Measurements from ENCODE around the gene THBD. TPM values are rescaled to one million over a fixed set of nuclear protein-coding genes. Genes with fewer than 3 reads are reported as not detected.
A peak's percentile ranks its signal among the peaks of the same experiment; 100 is the strongest.

Gene THBD
- total RNA-seq, 4 donors from 2014 or later = 54.9 to 93.4 (median 75.1) TPM

DNA sequence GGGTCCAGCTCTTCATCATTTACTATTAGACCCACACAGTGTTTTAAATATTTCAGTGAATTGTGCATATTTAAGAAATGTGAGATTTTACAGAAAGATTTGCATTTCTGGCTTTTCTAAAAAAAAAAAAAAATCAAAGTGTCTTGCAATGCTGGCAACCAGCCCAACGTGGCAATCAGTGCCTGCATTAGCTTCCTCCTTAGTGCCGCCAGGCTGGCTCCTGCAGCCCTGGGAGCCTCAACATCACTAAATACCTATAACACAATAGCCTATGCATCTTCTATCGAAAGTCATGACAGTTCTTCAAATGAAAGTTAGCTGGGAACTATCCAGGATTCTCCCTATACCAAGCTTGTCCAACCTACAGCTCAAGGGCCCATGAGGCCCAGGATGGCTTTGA lies 46.0 kb upstream of the THBD start:
- Histone ChIP-seq H3K36me3 (no peaks in the 10 kb centered on the region), H3K27me3 (no peaks in the 10 kb centered on the region), H3K27ac (peak overlapping the region; percentile 75 to 87 (median 82)), H3K4me1 (peaks cover 40 to 92% (median 71%) of the 10 kb centered on the region in 3 donors), H3K9me3 (no peaks in the 10 kb centered on the region), H3K4me3 (peak overlapping the region in 1 of 4 donors; percentile 1)
- DNase-seq = no peak
- 35 to 38% methylated on average over 3 of the region's 3 CpGs for WGBS, 2 donors
- intact Hi-C loops (cut with DNase I) = loop anchor here (5.0 kb wide), 1 partner anchor 47 kb away; no protein-coding TSS in a partner anchor
- TF ChIP-seq POLR2A (IDR thresholded peaks at IDR 0.05) = no peak
- TF ChIP-seq, protein P1, sequence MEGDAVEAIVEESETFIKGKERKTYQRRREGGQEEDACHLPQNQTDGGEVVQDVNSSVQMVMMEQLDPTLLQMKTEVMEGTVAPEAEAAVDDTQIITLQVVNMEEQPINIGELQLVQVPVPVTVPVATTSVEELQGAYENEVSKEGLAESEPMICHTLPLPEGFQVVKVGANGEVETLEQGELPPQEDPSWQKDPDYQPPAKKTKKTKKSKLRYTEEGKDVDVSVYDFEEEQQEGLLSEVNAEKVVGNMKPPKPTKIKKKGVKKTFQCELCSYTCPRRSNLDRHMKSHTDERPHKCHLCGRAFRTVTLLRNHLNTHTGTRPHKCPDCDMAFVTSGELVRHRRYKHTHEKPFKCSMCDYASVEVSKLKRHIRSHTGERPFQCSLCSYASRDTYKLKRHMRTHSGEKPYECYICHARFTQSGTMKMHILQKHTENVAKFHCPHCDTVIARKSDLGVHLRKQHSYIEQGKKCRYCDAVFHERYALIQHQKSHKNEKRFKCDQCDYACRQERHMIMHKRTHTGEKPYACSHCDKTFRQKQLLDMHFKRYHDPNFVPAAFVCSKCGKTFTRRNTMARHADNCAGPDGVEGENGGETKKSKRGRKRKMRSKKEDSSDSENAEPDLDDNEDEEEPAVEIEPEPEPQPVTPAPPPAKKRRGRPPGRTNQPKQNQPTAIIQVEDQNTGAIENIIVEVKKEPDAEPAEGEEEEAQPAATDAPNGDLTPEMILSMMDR (IDR thresholded peaks at IDR 0.05) = no peak

DNA sequence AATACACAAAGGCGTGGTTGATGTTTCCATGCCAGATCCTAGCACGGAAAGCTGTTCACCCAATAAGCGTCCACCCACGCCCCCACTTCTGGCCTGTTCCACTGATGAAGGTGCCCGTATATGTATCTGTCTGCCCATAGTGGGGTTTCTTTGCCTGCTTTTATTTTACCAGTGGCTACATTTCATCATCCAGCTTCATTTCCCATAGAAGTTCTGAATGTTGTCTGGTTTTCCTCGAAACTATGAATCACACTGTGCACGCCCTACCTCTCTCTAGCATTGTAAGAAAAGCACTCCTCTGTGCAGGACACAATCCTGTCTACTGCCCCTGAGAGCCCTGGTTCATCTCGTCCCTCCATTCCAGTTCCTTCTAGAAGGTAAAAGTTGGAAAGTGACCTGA lies 45.5 kb upstream of the THBD start:
- no peaks in the 10 kb centered on the region for H3K36me3 ChIP-seq
- peak overlapping the region; percentile 75 to 87 (median 82) for H3K27ac ChIP-seq
- intact Hi-C loops (cut with DNase I) = loop anchor here (5.0 kb wide), 1 partner anchor 47 kb away; no protein-coding TSS in a partner anchor
- no peak for DNase-seq
- TF ChIP-seq, protein P1 (IDR thresholded peaks at IDR 0.05) = no peak
- peak in 3 of 4 donors; percentile 45 to 54 (median 53) for TF ChIP-seq POLR2A (IDR thresholded peaks at IDR 0.05)
- H3K27me3 ChIP-seq = no peaks in the 10 kb centered on the region
- peak overlapping the region in 1 of 4 donors; percentile 1 for H3K4me3 ChIP-seq
- H3K9me3 ChIP-seq = no peaks in the 10 kb centered on the region
- WGBS, 2 donors = 29 to 52% methylated on average over 8 of the region's 8 CpGs
- peaks cover 37 to 87% (median 68%) of the 10 kb centered on the region in 3 donors for H3K4me1 ChIP-seq

DNA sequence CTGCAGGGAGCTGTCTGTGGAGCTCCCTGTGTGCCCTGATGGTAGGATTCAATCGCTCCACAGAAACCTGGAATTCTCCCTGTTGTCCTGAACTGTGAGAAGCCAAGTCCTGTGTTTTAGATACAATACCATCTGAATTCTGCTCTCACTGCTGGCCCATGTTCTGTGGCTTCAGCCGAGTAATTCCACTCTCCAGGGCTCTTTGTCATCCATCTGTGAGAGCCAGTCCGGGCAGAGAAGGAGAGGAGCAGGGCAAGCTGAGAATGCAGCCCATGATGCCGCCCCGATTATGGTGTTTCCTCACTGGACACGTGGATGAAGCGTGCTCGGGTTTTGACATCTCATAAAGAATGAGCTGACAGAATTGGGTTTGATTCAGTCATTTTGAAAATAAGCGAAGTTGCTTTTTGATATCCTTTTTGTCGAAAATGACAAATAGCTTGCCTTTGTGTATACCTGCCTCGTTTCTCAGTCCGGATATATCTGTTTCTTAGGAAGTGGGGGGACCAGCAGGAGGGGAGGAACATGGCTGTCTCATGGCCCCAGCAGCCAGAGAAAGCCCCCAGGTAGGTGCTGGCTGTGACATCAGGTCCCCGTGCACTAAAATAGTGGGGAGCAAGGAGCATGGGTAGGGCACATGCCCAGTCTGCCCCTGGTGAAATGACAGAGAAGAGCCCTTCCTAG lies 44.9 kb upstream of the THBD start:
- intact Hi-C loops (cut with DNase I) = no loop called here
- H3K9me3 ChIP-seq = no peaks in the 10 kb centered on the region
- H3K27ac ChIP-seq = peak overlapping the region; percentile 75 to 87 (median 82)
- H3K36me3 ChIP-seq = no peaks in the 10 kb centered on the region
- WGBS, 2 donors = 48 to 68% methylated on average over 11 to 12 of the region's 13 CpGs
- no peaks in the 10 kb centered on the region for H3K27me3 ChIP-seq
- no peak for DNase-seq
- no peak overlapping the region for H3K4me3 ChIP-seq
- TF ChIP-seq POLR2A (IDR thresholded peaks at IDR 0.05) = no peak
- TF ChIP-seq, protein P1 (IDR thresholded peaks at IDR 0.05) = no peak
- peaks cover 33 to 81% (median 64%) of the 10 kb centered on the region in 3 donors for H3K4me1 ChIP-seq

DNA sequence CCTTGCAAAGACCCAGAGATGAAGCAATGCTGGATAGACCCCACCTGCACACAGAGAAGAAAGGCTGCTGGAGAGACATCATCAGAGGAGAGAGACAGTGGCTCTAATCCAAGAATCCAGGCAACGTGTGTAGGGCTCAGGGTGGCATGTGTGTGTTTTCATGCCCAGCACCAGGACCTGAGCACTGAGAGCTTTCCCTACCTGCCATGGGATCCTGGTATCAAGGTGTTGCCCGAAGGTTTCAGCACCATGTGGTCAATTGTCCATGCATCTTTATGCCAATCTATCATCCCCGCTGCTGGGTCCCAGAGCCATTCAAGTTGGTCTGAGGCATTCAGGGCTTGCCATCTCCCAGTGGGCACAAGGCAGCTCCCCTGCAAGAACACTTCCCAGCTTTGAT lies 44.1 kb upstream of the THBD start:
- Histone ChIP-seq H3K27me3 (no peaks in the 10 kb centered on the region), H3K36me3 (no peaks in the 10 kb centered on the region), H3K27ac (peak overlapping the region; percentile 54 to 87 (median 82)), H3K4me3 (no peak overlapping the region), H3K4me1 (peaks cover 29 to 73% (median 58%) of the 10 kb centered on the region in 3 donors), H3K9me3 (no peaks in the 10 kb centered on the region)
- intact Hi-C loops (cut with DNase I) = no loop called here
- no peak for DNase-seq
- WGBS, 2 donors = 0 to 61% methylated on average over 1 to 3 of the region's 3 CpGs
- no peak for TF ChIP-seq POLR2A (IDR thresholded peaks at IDR 0.05)
- TF ChIP-seq, protein P1 (IDR thresholded peaks at IDR 0.05) = no peak

DNA sequence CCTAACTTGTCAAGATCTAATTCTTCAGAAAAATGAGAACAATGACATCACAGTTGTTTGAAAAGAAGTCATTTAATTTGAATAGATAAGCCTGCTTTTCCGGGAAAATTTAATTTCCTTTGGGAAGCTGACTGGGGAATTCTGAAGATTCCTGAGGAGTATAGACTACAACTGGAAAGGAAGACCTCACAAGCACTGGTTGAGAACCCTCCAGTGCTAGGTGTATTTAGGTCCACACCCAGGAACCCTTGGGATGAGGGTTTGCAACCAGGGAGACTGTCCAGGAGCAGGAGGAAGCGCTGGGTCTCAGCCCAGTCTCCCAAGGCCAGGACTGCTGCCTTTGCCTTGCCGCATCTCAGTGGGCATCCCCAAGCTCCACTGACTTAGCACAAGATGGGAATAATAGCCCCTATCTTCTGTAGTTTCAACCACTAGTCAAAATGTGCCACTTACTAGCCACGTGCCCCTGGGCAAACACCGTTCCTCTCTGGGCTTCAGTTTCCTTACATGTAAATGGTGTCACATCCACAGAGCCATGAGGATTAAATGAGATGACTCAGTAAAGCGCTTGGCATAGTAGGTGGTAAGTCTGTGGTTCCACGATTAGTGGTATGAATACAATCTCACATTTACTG lies 43.5 kb upstream of the THBD start:
- intact Hi-C loops (cut with DNase I) = no loop called here
- H3K4me1 ChIP-seq = peaks cover 28 to 68% (median 54%) of the 10 kb centered on the region in 3 donors

More for the DNA sequence above, 43.5 kb upstream of the THBD start:
- no peaks in the 10 kb centered on the region for H3K27me3 ChIP-seq
- no peaks in the 10 kb centered on the region for H3K9me3 ChIP-seq
- H3K4me3 ChIP-seq = no peak overlapping the region
- H3K36me3 ChIP-seq = no peaks in the 10 kb centered on the region
- 66 to 70% methylated on average over 6 to 7 of the region's 7 CpGs for WGBS, 2 donors
- TF ChIP-seq, protein P1 (IDR thresholded peaks at IDR 0.05) = no peak
- no peak for TF ChIP-seq POLR2A (IDR thresholded peaks at IDR 0.05)
- H3K27ac ChIP-seq = peak overlapping the region; percentile 54 to 87 (median 82)
- no peak for DNase-seq
